ENCODE measurements around the gene PTH2. TPM values are rescaled to one million over a fixed set of nuclear protein-coding genes. Genes with fewer than 3 reads are reported as not detected.

The PTH2 gene
- total and polyA plus RNA-seq, 2 of the 8 experiments (the other 6 are each of a cell fraction or from before 2014, with no cell fraction given) = not detected

- H3K4ac ChIP-seq (replicated peaks; ENCODE audit: insufficient read length, low read depth, low read length) = no peak overlapping the region
- H3K79me1 ChIP-seq (ENCODE audit: low read depth, low read length) = no peaks in the 10 kb centered on the region; the same call in 1 of the 2 replicates
- no peak overlapping the region for H2BK12ac ChIP-seq (ENCODE audit: low read depth, low read length)
- H3K4me1 ChIP-seq (replicated peaks in 1 of 4; ENCODE audit: control insufficient read depth in 3 of 4, insufficient read depth in 4 of 4, low read length in 3 of 4) = no peaks in the 10 kb centered on the region; a peak in 1 of 7 replicates
- DNase-seq (ENCODE audit: low read depth in 1 of 2, low spot score in 2 of 2) = no peak
- peaks cover 0 to 12% of the 10 kb centered on the region in 2 experiments; a peak in 1 of 4 replicates for H3K79me2 ChIP-seq (ENCODE audit: control insufficient read depth in 1 of 2, insufficient read depth in 2 of 2, low read length in 2 of 2)
- H2BK120ac ChIP-seq (replicated peaks; ENCODE audit: low read depth, low read length) = no peak overlapping the region
- H3K9ac ChIP-seq (replicated peaks in 1 of 4; ENCODE audit: extremely low read depth in 1 of 4, low read depth in 3 of 4, low read length in 3 of 4) = no peak overlapping the region
- no peak overlapping the region for H2AFZ ChIP-seq (ENCODE audit: low read length)
- no peak overlapping the region for H2AK5ac ChIP-seq (ENCODE audit: low read depth, low read length)
- H3K4me3 ChIP-seq (ENCODE audit: extremely low read depth in 1 of 4, insufficient read depth in 2 of 4, low read depth in 3 of 4, low read length in 4 of 4) = no peak overlapping the region
- no peak overlapping the region for H2BK15ac ChIP-seq (ENCODE audit: low read length)
- POLR2A ChIA-PET (ENCODE audit: partially characterized antibody) = interaction anchor here (0.8 to 1.9 kb wide), 5 partner anchors 13 to 105 kb away, joined by 3 to 5 read pairs (median 5); no protein-coding TSS in a partner anchor
- no peak overlapping the region for H3K56ac ChIP-seq (replicated peaks; ENCODE audit: insufficient read length, low read depth, low read length)
- H4K8ac ChIP-seq (ENCODE audit: extremely low read depth, insufficient read depth, low read length) = no peak overlapping the region
- H3K18ac ChIP-seq (ENCODE audit: extremely low read depth, low read length) = no peak overlapping the region
- no peaks in the 10 kb centered on the region for H4K20me1 ChIP-seq (replicated peaks in 1 of 2; ENCODE audit: control insufficient read depth in 1 of 2, insufficient read depth in 2 of 2, low read length in 2 of 2)
- CTCF ChIA-PET (ENCODE audit: partially characterized antibody) = interaction anchor here (0.6 to 2.4 kb wide), 4 partner anchors 12 to 666 kb away, joined by 3 to 9 read pairs (median 3); partner anchors contain the start of gene FLT3LG
- H2BK5ac ChIP-seq (ENCODE audit: low read depth, low read length) = no peak overlapping the region
- TF ChIP-seq JUND (IDR thresholded peaks at IDR 0.05; ENCODE audit: low read length) = no peak
- TF ChIP-seq ATF2 (IDR thresholded peaks at IDR 0.05; ENCODE audit: low read length) = no peak
- TF ChIP-seq CBX8 (IDR thresholded peaks at IDR 0.05; ENCODE audit: borderline replicate concordance, low read depth, low read length) = no peak
- no peak for TF ChIP-seq ZNF274 (IDR thresholded peaks at IDR 0.05; ENCODE audit: borderline replicate concordance, extremely low read depth, low read length)
- TF ChIP-seq TBP (IDR thresholded peaks at IDR 0.05; ENCODE audit: low read depth, low read length) = no peak
- no peak for TF ChIP-seq CHD1 (IDR thresholded peaks at IDR 0.05; ENCODE audit: low read depth, low read length)
- TF ChIP-seq GTF2F1 (IDR thresholded peaks at IDR 0.05; ENCODE audit: borderline replicate concordance, low read depth, low read length) = no peak
- no peak for TF ChIP-seq BRCA1 (IDR thresholded peaks at IDR 0.05; ENCODE audit: low read depth, low read length)
- no peak for TF ChIP-seq USF2 (IDR thresholded peaks at IDR 0.05; ENCODE audit: low read length)
- TF ChIP-seq JUN (IDR thresholded peaks at IDR 0.05; ENCODE audit: low read depth, low read length) = no peak
- TF ChIP-seq CEBPB (IDR thresholded peaks at IDR 0.05; ENCODE audit: low read depth, low read length) = no peak
- no peak overlapping the region for H3K14ac ChIP-seq (ENCODE audit: insufficient read length)
- no peak overlapping the region for H2BK20ac ChIP-seq (ENCODE audit: low read length)
- H4K91ac ChIP-seq (replicated peaks; ENCODE audit: insufficient read length, low read length) = no peak overlapping the region
- FAIRE-seq = no peak
- no peak overlapping the region for H3K4me2 ChIP-seq (ENCODE audit: insufficient read depth in 1 of 2, low read depth in 2 of 2, low read length in 2 of 2)
- no peak overlapping the region for H3K27ac ChIP-seq (ENCODE audit: low read depth, low read length)
- no peak overlapping the region for H4K5ac ChIP-seq (ENCODE audit: insufficient read length, low read depth, low read length)
- H3K23me2 ChIP-seq (ENCODE audit: low read depth, low read length) = peaks cover 4% of the 10 kb centered on the region
- no peaks in the 10 kb centered on the region for H3K9me3 ChIP-seq (ENCODE audit: insufficient read depth in 2 of 2, low read depth in 1 of 2, low read length in 1 of 2)
- 95% methylated on average over 5 of the region's 5 CpGs; no CpG with 5 or more reads in 1 of the 2 experiments for WGBS, 2 experiments (ENCODE audit: extremely low coverage in 1 of 2, insufficient coverage in 1 of 2, insufficient read length in 1 of 2, insufficient replicate concordance in 2 of 2, low coverage in 1 of 2, low lambda C conversion rate in 2 of 2, missing lambda C conversion rate in 1 of 2)
- H3K23ac ChIP-seq (ENCODE audit: insufficient read length) = no peak overlapping the region
- peaks cover 0 to 10% (median 0%) of the 10 kb centered on the region in 4 experiments; a peak in 3 of 8 replicates for H3K36me3 ChIP-seq (ENCODE audit: control insufficient read depth in 2 of 4, insufficient read depth in 4 of 4, low read length in 3 of 4)
- H3K27me3 ChIP-seq (replicated peaks in 1 of 4; ENCODE audit: control insufficient read depth in 3 of 4, extremely low read depth in 1 of 4, insufficient read depth in 3 of 4, low read length in 3 of 4) = no peaks in the 10 kb centered on the region
Measured at GRCh38 chr19:49456326-49456725, 33.1 kb upstream of the PTH2 start.
